ENCODE measurements around the gene HSPA8. TPM values are rescaled to one million over a fixed set of nuclear protein-coding genes. Genes with fewer than 3 reads are reported as not detected.

Gene HSPA8
- total and polyA plus RNA-seq, 2 experiments from 2014 or later = 708 to 2,414 TPM

- Histone ChIP-seq H3K4me2 (ENCODE audit: unreplicated experiment) (no peak overlapping the region), H3K27me3 (replicated peaks; ENCODE audit: insufficient read depth) (no peaks in the 10 kb centered on the region), H3K9me3 (ENCODE audit: low read depth) (no peaks in the 10 kb centered on the region), H3K4me1 (ENCODE audit: insufficient read depth) (peaks cover 57% of the 10 kb centered on the region), H3K9ac (no peak overlapping the region), H3K4me3 (no peak overlapping the region), H3F3A (ENCODE audit: insufficient read depth) (peaks cover 87% of the 10 kb centered on the region), H3K36me3 (ENCODE audit: low read depth) (peaks cover 8% of the 10 kb centered on the region; the same call in 1 of the 2 replicates), H3K9me2 (ENCODE audit: insufficient read depth) (no peaks in the 10 kb centered on the region), H3K27ac (peak overlapping the region; percentile 73; the same call in 1 of the 2 replicates), H3K79me2 (ENCODE audit: insufficient read depth) (peaks cover 100% of the 10 kb centered on the region), H4K20me1 (ENCODE audit: insufficient read depth) (no peaks in the 10 kb centered on the region), H2AFZ (no peak overlapping the region)
- WGBS, 2 experiments (ENCODE audit: low coverage in 1 of 2, low lambda C conversion rate in 2 of 2, missing lambda C conversion rate in 2 of 2) = 95% methylated on average over 3 of the region's 3 CpGs
- DNase-seq = no peak
- in situ Hi-C loops (cut with MboI) = no loop called here
- TF ChIP-seq EZH2phosphoT487 (IDR thresholded peaks at IDR 0.05; ENCODE audit: insufficient read depth, low read depth) (no peak), EZH2 (IDR thresholded peaks at IDR 0.05; ENCODE audit: insufficient read depth, poor library complexity, severe bottlenecking) (no peak)
These were observed 42.8 kb upstream of the HSPA8 start for GRCh38 chr11:123104697-123105096.

- WGBS, 2 experiments (ENCODE audit: low coverage in 1 of 2, low lambda C conversion rate in 2 of 2, missing lambda C conversion rate in 2 of 2) = 52 to 55% methylated on average over 8 of the region's 8 CpGs
- DNase-seq = peak; percentile 86
- Histone ChIP-seq H3K36me3 (ENCODE audit: low read depth) (peaks cover 3% of the 10 kb centered on the region; the same call in 1 of the 2 replicates), H3K9ac (peak overlapping the region; percentile 46), H3K4me1 (ENCODE audit: insufficient read depth) (peaks cover 62% of the 10 kb centered on the region), H3K4me3 (no peak overlapping the region), H3K27me3 (replicated peaks; ENCODE audit: insufficient read depth) (no peaks in the 10 kb centered on the region), H3K4me2 (ENCODE audit: unreplicated experiment) (peak overlapping the region; percentile 22), H3K79me2 (ENCODE audit: insufficient read depth) (peaks cover 100% of the 10 kb centered on the region), H3K27ac (peak overlapping the region; percentile 73), H3K9me3 (ENCODE audit: low read depth) (no peaks in the 10 kb centered on the region), H3K9me2 (ENCODE audit: insufficient read depth) (no peaks in the 10 kb centered on the region), H4K20me1 (ENCODE audit: insufficient read depth) (no peaks in the 10 kb centered on the region), H2AFZ (no peak overlapping the region), H3F3A (ENCODE audit: insufficient read depth) (peaks cover 88% of the 10 kb centered on the region)
- in situ Hi-C loops (cut with MboI) = no loop called here
- no peak for TF ChIP-seq EZH2phosphoT487 (IDR thresholded peaks at IDR 0.05; ENCODE audit: insufficient read depth, low read depth)
- TF ChIP-seq EZH2 (IDR thresholded peaks at IDR 0.05; ENCODE audit: insufficient read depth, poor library complexity, severe bottlenecking) = no peak
These were observed 41.5 kb upstream of the HSPA8 start for GRCh38 chr11:123103326-123103980.

GRCh38 chr11:123100379-123101085 is 38.6 kb upstream of the HSPA8 start:
- in situ Hi-C loops (cut with MboI) = no loop called here
- Histone ChIP-seq H4K20me1 (ENCODE audit: insufficient read depth) (no peaks in the 10 kb centered on the region), H3K9ac (peak overlapping the region; percentile 32), H3K27ac (peak overlapping the region; percentile 53), H3K4me2 (ENCODE audit: unreplicated experiment) (no peak overlapping the region), H3K9me3 (ENCODE audit: low read depth) (no peaks in the 10 kb centered on the region), H3K4me1 (ENCODE audit: insufficient read depth) (peaks cover 53% of the 10 kb centered on the region), H2AFZ (no peak overlapping the region), H3K79me2 (ENCODE audit: insufficient read depth) (peaks cover 100% of the 10 kb centered on the region), H3F3A (ENCODE audit: insufficient read depth) (peaks cover 92% of the 10 kb centered on the region), H3K9me2 (ENCODE audit: insufficient read depth) (no peaks in the 10 kb centered on the region), H3K27me3 (replicated peaks; ENCODE audit: insufficient read depth) (no peaks in the 10 kb centered on the region), H3K36me3 (ENCODE audit: low read depth) (peaks cover 20% of the 10 kb centered on the region), H3K4me3 (no peak overlapping the region)
- 54 to 58% methylated on average over 7 of the region's 7 CpGs for WGBS, 2 experiments (ENCODE audit: low coverage in 1 of 2, low lambda C conversion rate in 2 of 2, missing lambda C conversion rate in 2 of 2)
- peak; percentile 64 for DNase-seq
- TF ChIP-seq EZH2phosphoT487 (IDR thresholded peaks at IDR 0.05; ENCODE audit: insufficient read depth, low read depth) (no peak), EZH2 (IDR thresholded peaks at IDR 0.05; ENCODE audit: insufficient read depth, poor library complexity, severe bottlenecking) (no peak)

GRCh38 chr11:123098990-123099389 is 37.1 kb upstream of the HSPA8 start:
- Histone ChIP-seq H3K9me3 (ENCODE audit: low read depth) (no peaks in the 10 kb centered on the region), H3K9ac (no peak overlapping the region), H3K36me3 (ENCODE audit: low read depth) (peaks cover 35% of the 10 kb centered on the region), H3K9me2 (ENCODE audit: insufficient read depth) (no peaks in the 10 kb centered on the region), H3K4me1 (ENCODE audit: insufficient read depth) (peaks cover 43% of the 10 kb centered on the region), H3K27ac (peak overlapping the region; percentile 53), H3K4me3 (no peak overlapping the region), H3K79me2 (ENCODE audit: insufficient read depth) (peaks cover 100% of the 10 kb centered on the region), H3K4me2 (ENCODE audit: unreplicated experiment) (no peak overlapping the region), H2AFZ (no peak overlapping the region), H3K27me3 (replicated peaks; ENCODE audit: insufficient read depth) (no peaks in the 10 kb centered on the region), H3F3A (ENCODE audit: insufficient read depth) (peaks cover 93% of the 10 kb centered on the region), H4K20me1 (ENCODE audit: insufficient read depth) (no peaks in the 10 kb centered on the region)
- DNase-seq = peak; percentile 37
- WGBS, 2 experiments (ENCODE audit: low coverage in 1 of 2, low lambda C conversion rate in 2 of 2, missing lambda C conversion rate in 2 of 2) = 42 to 45% methylated on average over 3 of the region's 3 CpGs
- in situ Hi-C loops (cut with MboI) = no loop called here
- no peak for TF ChIP-seq EZH2 (IDR thresholded peaks at IDR 0.05; ENCODE audit: insufficient read depth, poor library complexity, severe bottlenecking)
- TF ChIP-seq EZH2phosphoT487 (IDR thresholded peaks at IDR 0.05; ENCODE audit: insufficient read depth, low read depth) = no peak
